Neural progenitor cell (in vitro differentiated cells): Measurements from ENCODE around the gene CHEK2. TPM values are rescaled to one million over a fixed set of nuclear protein-coding genes. Genes with fewer than 3 reads are reported as not detected.

Experiments
- DNase-seq: peaks from one replicate; pipeline ENCODE4 v3.0.0-alpha.2; 2016; ENCODE audit warnings: low spot score
- H2AFZ ChIP-seq: fragments of 200-600 bp; sonication (generic); replicated peaks from 2 replicates; pipeline ENCODE4 v1.6.1; 2016; ENCODE audit warnings: antibody characterized with exemption
- H3F3A ChIP-seq: fragments of 200-600 bp; sonication (generic); 2 replicates; pipeline ENCODE4 v1.6.1; 2016; ENCODE audit warnings: antibody characterized with exemption, low read depth
- H3K27ac ChIP-seq: fragments of 200-600 bp; sonication (generic); 2 replicates; pipeline ENCODE4 v1.5.1; 2016; ENCODE audit warnings: mild to moderate bottlenecking
- H3K27me3 ChIP-seq: fragments of 200-600 bp; sonication (generic); 2 replicates; pipeline ENCODE4 v1.6.1; 2016; ENCODE audit warnings: mild to moderate bottlenecking, moderate library complexity
- H3K36me3 ChIP-seq: fragments of 200-600 bp; sonication (generic); 2 replicates; pipeline ENCODE4 v1.5.1; 2016
- H3K4me1 ChIP-seq: fragments of 200-600 bp; sonication (generic); 2 replicates; pipeline ENCODE4 v1.6.1; 2016; ENCODE audit warnings: mixed run types
- H3K4me2 ChIP-seq: fragments of 200-600 bp; sonication (generic); 2 replicates; pipeline ENCODE4 v1.6.1; 2016
- H3K4me3 ChIP-seq: fragments of 200-600 bp; sonication (generic); 2 replicates; pipeline ENCODE4 v1.5.1; 2016
- H3K79me2 ChIP-seq: fragments of 200-600 bp; sonication (generic); 2 replicates; pipeline ENCODE4 v1.6.1; 2016; ENCODE audit warnings: low read depth
- H3K9ac ChIP-seq: fragments of 200-600 bp; sonication (generic); 2 replicates; pipeline ENCODE4 v1.6.1; 2016
- H3K9me3 ChIP-seq: fragments of 200-600 bp; sonication (generic); 2 replicates; pipeline ENCODE4 v1.5.1; 2016; ENCODE audit warnings: low read depth
- H4K20me1 ChIP-seq: fragments of 200-600 bp; sonication (generic); 2 replicates; pipeline ENCODE4 v1.6.1; 2016; ENCODE audit warnings: low read depth
- H3K27ac Mint-ChIP-seq: 3 replicates; pipeline ENCODE4 v1.8.0; 2021; ENCODE audit warnings: mixed read lengths
- H3K27me3 Mint-ChIP-seq: 2 replicates; pipeline ENCODE4 v1.8.0; 2022; ENCODE audit warnings: low read depth, mild to moderate bottlenecking, inconsistent platforms, moderate library complexity, mixed read lengths; ENCODE audit not compliant: insufficient read depth
- H3K36me3 Mint-ChIP-seq: 3 replicates; pipeline ENCODE4 v1.8.0; 2021; ENCODE audit warnings: mixed read lengths
- H3K4me1 Mint-ChIP-seq: 3 replicates; pipeline ENCODE4 v1.8.0; 2021; ENCODE audit warnings: mixed read lengths
- H3K4me3 Mint-ChIP-seq: 3 replicates; pipeline ENCODE4 v1.8.0; 2021; ENCODE audit warnings: mild to moderate bottlenecking, moderate library complexity, mixed read lengths
- H3K9me3 Mint-ChIP-seq: 3 replicates; pipeline ENCODE4 v1.8.0; 2020; ENCODE audit warnings: mixed read lengths
- CTCF ChIP-seq: fragments of 200-600 bp; sonication (generic); IDR thresholded peaks from 2 replicates; pipeline ENCODE4 v1.5.1; 2017; ENCODE audit warnings: antibody characterized with exemption, mild to moderate bottlenecking
- EZH2 ChIP-seq: fragments of 200-600 bp; sonication (generic); IDR thresholded peaks from 2 replicates; pipeline ENCODE4 v1.6.1; 2017; ENCODE audit warnings: antibody characterized with exemption, mild to moderate bottlenecking, moderate library complexity
- EZH2phosphoT487 ChIP-seq: fragments of 200-600 bp; sonication (generic); IDR thresholded peaks from 2 replicates; pipeline ENCODE4 v1.6.1; 2017; ENCODE audit warnings: antibody characterized with exemption
- total RNA-seq: library from RNA; depleted of rRNA; stranded (reverse); fragments of >200 nt; gene quantifications from 2 replicates; pipeline ENCODE4 v1.2.3, GENCODE V29; 2015; ENCODE audit warnings: low replicate concordance

CHEK2 gene
- total RNA-seq, result 48.7 and 94.4 TPM in 2 replicates

GRCh38 chr22:28741785-28742561 is at the start of gene CHEK2, which contains the start of gene HSCB:
Gene CHEK2, minus strand, starts transcription at chr22:28741820. Its CDS starts 7,099 bp downstream, at chr22:28734721.
Gene HSCB, plus strand, starts transcription at chr22:28742039. Its CDS starts 57 bp downstream, at chr22:28742096.
- Histone ChIP-seq H2AFZ (peak within 1 kb of the TSS; percentile 94), H3K9ac (peak within 1 kb of the TSS; percentile 44), H3K36me3 (peaks cover 7% of the 10 kb centered on the region), H3K79me2 (peaks cover 62% of the 10 kb centered on the region), H3K9me3 (no peaks in the 10 kb centered on the region), H3K4me1 (peaks cover 7% of the 10 kb centered on the region), H3K27me3 (no peaks in the 10 kb centered on the region), H3F3A (peaks cover 14% of the 10 kb centered on the region), H3K4me3 (peak within 1 kb of the TSS; percentile 61), H3K4me2 (peak within 1 kb of the TSS; percentile 77), H3K27ac (peak within 1 kb of the TSS; percentile 74), H4K20me1 (peaks cover 1% of the 10 kb centered on the region)
- Mint-ChIP-seq H3K4me3 (peak within 1 kb of the TSS; percentile 91), H3K9me3 (no peaks in the 10 kb centered on the region), H3K4me1 (peaks cover 32% of the 10 kb centered on the region), H3K27ac (peak within 1 kb of the TSS; percentile 52), H3K36me3 (peaks cover 4% of the 10 kb centered on the region), H3K27me3 (no peaks in the 10 kb centered on the region)
- TF ChIP-seq EZH2phosphoT487 (no peak), CTCF (peak; percentile 40), EZH2 (no peak)
- DNase-seq, result peak; percentile 99

GRCh38 chr22:28791124-28791523 is 49.5 kb upstream of the CHEK2 start:
- peaks cover 16% of the 10 kb centered on the region for H3K36me3 ChIP-seq
- no peak for TF ChIP-seq EZH2
- TF ChIP-seq EZH2phosphoT487, result no peak
- TF ChIP-seq CTCF, result no peak
- no peaks in the 10 kb centered on the region for H3K27me3 Mint-ChIP-seq
- H3K79me2 ChIP-seq, result no peaks in the 10 kb centered on the region
- H3K4me1 ChIP-seq, result no peaks in the 10 kb centered on the region
- DNase-seq, result no peak
- H3K27ac Mint-ChIP-seq, result no peak overlapping the region
- no peak overlapping the region for H3K4me3 ChIP-seq
- no peak overlapping the region for H2AFZ ChIP-seq
- H3K4me2 ChIP-seq, result no peak overlapping the region
- peaks cover 42% of the 10 kb centered on the region for H3F3A ChIP-seq
- H3K27ac ChIP-seq, result no peak overlapping the region
- H3K9me3 ChIP-seq, result no peaks in the 10 kb centered on the region
- H4K20me1 ChIP-seq, result no peaks in the 10 kb centered on the region
- H3K9me3 Mint-ChIP-seq, result no peaks in the 10 kb centered on the region
- H3K4me1 Mint-ChIP-seq, result peaks cover 6% of the 10 kb centered on the region
- H3K27me3 ChIP-seq, result no peaks in the 10 kb centered on the region
- no peak overlapping the region for H3K9ac ChIP-seq
- H3K4me3 Mint-ChIP-seq, result no peak overlapping the region
- H3K36me3 Mint-ChIP-seq, result peaks cover 36% of the 10 kb centered on the region

- H3K79me2 ChIP-seq, result no peaks in the 10 kb centered on the region
- peaks cover 25% of the 10 kb centered on the region for H3K36me3 ChIP-seq
- H4K20me1 ChIP-seq, result no peaks in the 10 kb centered on the region
- DNase-seq, result no peak
- no peaks in the 10 kb centered on the region for H3K9me3 ChIP-seq
- H3K4me3 Mint-ChIP-seq, result no peak overlapping the region
- no peak overlapping the region for H2AFZ ChIP-seq
- peaks cover 6% of the 10 kb centered on the region for H3K4me1 Mint-ChIP-seq
- H3F3A ChIP-seq, result peaks cover 19% of the 10 kb centered on the region
- H3K27me3 Mint-ChIP-seq, result peaks cover 2% of the 10 kb centered on the region
- H3K27ac ChIP-seq, result no peak overlapping the region
- no peaks in the 10 kb centered on the region for H3K9me3 Mint-ChIP-seq
- H3K27me3 ChIP-seq, result no peaks in the 10 kb centered on the region
- H3K4me1 ChIP-seq, result no peaks in the 10 kb centered on the region
- no peak overlapping the region for H3K4me3 ChIP-seq
- no peak overlapping the region for H3K27ac Mint-ChIP-seq
- TF ChIP-seq EZH2phosphoT487 (no peak), EZH2 (no peak), CTCF (no peak)
- no peak overlapping the region for H3K9ac ChIP-seq
- peaks cover 27% of the 10 kb centered on the region for H3K36me3 Mint-ChIP-seq
- no peak overlapping the region for H3K4me2 ChIP-seq
These were observed 47.0 kb upstream of the CHEK2 start for GRCh38 chr22:28788601-28789000.
